ENCODE measurements around the gene C5orf22.

C5orf22 gene

DNA sequence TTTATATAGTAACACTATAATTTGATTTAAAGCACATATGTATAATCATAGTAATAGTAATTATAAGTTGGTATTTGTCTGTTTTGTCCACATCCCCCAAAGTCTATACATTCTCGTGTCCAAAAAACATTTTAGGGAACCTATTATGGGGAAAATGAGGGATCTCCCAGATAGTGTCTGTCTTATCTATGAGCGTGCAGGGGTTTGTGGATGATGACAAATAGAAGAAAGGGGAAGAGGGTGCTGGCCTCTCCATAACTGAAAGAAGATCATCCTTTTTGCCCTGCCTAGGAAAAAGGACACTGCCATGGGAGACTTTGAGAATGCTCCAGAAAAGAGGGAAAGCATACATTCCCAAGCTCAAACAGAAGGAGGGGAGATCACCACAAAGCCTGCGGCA, 45.3 kb downstream of the C5orf22 start:
- H3K4me3 ChIP-seq (replicated peaks; ENCODE audit: low read depth, low read length): no peak overlapping the region
- TF ChIP-seq, protein P1, sequence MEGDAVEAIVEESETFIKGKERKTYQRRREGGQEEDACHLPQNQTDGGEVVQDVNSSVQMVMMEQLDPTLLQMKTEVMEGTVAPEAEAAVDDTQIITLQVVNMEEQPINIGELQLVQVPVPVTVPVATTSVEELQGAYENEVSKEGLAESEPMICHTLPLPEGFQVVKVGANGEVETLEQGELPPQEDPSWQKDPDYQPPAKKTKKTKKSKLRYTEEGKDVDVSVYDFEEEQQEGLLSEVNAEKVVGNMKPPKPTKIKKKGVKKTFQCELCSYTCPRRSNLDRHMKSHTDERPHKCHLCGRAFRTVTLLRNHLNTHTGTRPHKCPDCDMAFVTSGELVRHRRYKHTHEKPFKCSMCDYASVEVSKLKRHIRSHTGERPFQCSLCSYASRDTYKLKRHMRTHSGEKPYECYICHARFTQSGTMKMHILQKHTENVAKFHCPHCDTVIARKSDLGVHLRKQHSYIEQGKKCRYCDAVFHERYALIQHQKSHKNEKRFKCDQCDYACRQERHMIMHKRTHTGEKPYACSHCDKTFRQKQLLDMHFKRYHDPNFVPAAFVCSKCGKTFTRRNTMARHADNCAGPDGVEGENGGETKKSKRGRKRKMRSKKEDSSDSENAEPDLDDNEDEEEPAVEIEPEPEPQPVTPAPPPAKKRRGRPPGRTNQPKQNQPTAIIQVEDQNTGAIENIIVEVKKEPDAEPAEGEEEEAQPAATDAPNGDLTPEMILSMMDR (IDR thresholded peaks at IDR 0.05; ENCODE audit: low read depth, low read length, missing control alignments): no peak
- no peak for DNase-seq (ENCODE audit: extremely low read depth, low read depth)

DNA sequence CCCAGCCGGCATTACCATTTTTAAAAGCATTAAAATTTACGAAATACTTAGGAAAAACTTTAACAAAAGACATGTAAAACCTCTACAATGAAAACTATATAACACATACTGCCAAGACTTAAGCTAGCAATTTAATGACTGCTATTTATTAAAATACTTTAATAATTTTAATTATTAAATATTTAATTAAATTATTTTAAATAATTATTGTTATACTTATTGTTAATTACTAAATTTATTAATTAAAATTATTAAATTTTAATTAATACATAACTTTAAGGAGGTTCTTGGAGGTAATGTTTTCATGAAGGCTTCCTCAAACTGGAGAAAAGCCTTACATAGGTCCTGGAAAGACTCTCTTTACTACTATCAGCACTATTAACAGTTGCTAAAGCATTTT, 47.5 kb downstream of the C5orf22 start:
- H3K4me3 ChIP-seq (replicated peaks; ENCODE audit: low read depth, low read length): no peak overlapping the region
- TF ChIP-seq, protein P1 (IDR thresholded peaks at IDR 0.05; ENCODE audit: low read depth, low read length, missing control alignments): no peak
- DNase-seq (ENCODE audit: extremely low read depth, low read depth): no peak

DNA sequence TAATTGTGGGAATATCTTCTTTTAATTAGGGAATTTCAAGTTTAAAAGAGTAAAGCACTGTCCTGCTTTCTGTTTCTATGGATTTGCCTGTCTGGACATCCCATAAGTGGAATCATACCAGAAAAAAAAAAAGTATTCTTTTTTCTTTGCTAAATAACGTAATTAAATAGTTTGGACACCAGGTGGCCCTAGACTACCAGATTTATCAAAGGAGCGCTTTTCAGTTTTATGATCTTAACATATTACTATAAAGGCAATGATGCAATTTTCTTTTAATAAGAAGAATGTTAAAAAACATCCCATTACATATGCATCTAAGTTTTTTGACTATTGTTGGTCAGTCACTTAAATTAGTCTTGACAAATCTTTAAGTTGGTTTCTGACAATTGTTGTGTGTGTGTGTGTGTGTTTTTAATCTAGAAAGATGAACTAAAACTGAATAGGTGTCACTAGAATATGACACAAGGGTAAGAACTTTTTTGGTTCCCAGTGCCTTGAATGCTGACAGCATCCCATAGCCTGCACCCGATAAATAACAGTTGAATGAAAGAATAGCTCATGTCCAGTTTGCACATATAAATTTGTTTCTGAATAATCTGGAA, 49.5 kb downstream of the C5orf22 start:
- no peak overlapping the region for H3K4me3 ChIP-seq (replicated peaks; ENCODE audit: low read depth, low read length)
- no peak for DNase-seq (ENCODE audit: extremely low read depth, low read depth)
- TF ChIP-seq, protein P1 (IDR thresholded peaks at IDR 0.05; ENCODE audit: low read depth, low read length, missing control alignments): no peak

DNA sequence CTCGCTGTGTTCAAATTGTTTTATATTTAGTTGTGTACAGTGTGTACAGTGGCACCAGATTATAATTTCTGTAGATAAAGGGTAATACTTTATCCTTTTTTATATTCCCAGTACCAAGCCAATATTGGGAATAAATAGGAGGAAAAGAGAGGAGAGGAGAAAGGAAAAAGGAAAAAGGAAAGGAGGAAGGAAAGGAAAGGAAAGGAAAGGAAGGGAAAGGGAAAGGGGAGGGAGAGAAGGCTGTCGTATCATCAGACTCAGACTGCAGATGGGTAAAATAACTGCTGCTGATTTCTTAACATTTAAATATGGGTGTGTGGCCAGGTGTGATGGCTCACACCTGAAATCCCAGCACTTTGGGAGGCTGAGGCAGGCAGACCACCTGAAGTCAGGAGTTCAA, 51.0 kb downstream of the C5orf22 start:
- H3K4me3 ChIP-seq (replicated peaks; ENCODE audit: low read depth, low read length): no peak overlapping the region
- no peak for DNase-seq (ENCODE audit: extremely low read depth, low read depth)
- TF ChIP-seq, protein P1 (IDR thresholded peaks at IDR 0.05; ENCODE audit: low read depth, low read length, missing control alignments): no peak

DNA sequence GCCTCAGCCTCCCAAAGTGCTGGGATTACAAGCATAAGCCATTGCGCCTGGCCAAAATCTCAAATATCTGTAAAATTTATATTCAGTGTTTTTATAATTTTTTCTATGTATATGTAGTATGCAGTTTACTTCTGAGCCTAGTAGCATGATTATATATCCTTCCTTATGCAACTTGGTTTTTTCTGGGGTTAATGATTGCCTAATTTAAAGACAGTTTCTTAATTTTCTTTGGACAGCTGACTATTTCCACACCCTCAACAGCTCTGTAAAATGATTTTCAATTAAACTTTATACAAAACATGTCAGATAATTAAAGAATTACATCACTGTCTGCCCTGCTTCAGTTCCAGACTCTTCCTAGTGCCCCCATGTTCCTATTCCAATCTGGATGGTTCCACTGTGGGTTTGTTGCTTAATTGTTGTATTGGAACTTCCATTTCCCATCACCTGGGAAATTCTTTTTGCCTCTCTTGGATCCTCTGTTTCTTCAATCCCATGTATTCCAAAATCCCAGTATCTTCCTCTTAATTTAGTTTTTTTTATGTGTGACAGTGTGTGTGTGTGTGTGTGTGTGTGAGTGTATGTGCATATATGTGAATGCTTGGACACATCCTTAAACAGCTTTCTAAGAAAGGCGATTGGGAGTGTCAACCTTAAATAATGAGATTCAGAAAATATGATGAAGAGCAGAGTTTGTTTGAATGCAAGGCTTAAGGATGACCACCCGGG, 53.2 kb downstream of the C5orf22 start:
- TF ChIP-seq, protein P1 (IDR thresholded peaks at IDR 0.05; ENCODE audit: low read depth, low read length, missing control alignments): no peak
- H3K4me3 ChIP-seq (replicated peaks; ENCODE audit: low read depth, low read length): no peak overlapping the region
- DNase-seq (ENCODE audit: extremely low read depth, low read depth): no peak

DNA sequence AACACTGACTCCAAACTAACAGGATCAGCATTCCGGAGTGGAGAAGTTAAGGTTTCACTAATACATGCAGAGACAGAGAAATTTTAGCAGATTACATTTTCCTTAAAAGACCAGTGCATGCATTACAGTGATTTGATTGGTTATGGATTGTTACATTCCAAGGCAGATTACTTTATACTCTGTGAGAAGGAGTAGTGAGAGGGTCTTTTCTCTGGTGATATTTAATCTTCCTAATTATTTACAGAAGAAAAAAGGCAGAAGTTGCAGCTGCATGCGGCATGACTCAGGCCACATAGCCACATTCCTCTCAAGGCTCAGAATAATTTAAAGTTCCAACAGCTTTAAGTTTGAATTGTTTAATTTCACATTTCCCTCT, 53.8 kb downstream of the C5orf22 start:
- DNase-seq (ENCODE audit: extremely low read depth, low read depth): no peak
- H3K4me3 ChIP-seq (replicated peaks; ENCODE audit: low read depth, low read length): no peak overlapping the region
- TF ChIP-seq, protein P1 (IDR thresholded peaks at IDR 0.05; ENCODE audit: low read depth, low read length, missing control alignments): no peak
